NB4 (cell line): Measurements from ENCODE around the gene ARHGAP1.
A peak's percentile ranks its signal among the peaks of the same experiment; 100 is the strongest.

Source experiments
- DNase-seq: peaks from one replicate; pipeline ENCODE4 v3.0.0; 2010; ENCODE audit warnings: low read depth
- H3K4me3 ChIP-seq: one replicate; pipeline ENCODE4 v1.5.1; 2011; ENCODE audit warnings: mild to moderate bottlenecking, low read depth, low read length, moderate library complexity
- CTCF ChIP-seq: IDR thresholded peaks from one replicate; pipeline ENCODE4 v1.5.1; 2012; ENCODE audit warnings: low read depth, low read length
- MAX ChIP-seq: IDR thresholded peaks from 2 replicates; pipeline ENCODE4 v1.6.1; 2011; ENCODE audit warnings: low read depth, low read length
- MYC ChIP-seq: IDR thresholded peaks from 2 replicates; pipeline ENCODE4 v1.6.1; 2011; ENCODE audit warnings: low read depth, low read length
- POLR2A ChIP-seq: IDR thresholded peaks from 2 replicates; pipeline ENCODE4 v1.6.1; 2011; ENCODE audit warnings: mild to moderate bottlenecking; ENCODE audit not compliant: insufficient read length; ENCODE audit errors: extremely low read depth

The ARHGAP1 gene

GRCh38 chr11:46668480-46669085, 31.8 kb downstream of the ARHGAP1 start:
- H3K4me3 ChIP-seq: no peak overlapping the region
- DNase-seq: no peak
- TF ChIP-seq MYC (no peak), CTCF (no peak), MAX (no peak), POLR2A (no peak)

- TF ChIP-seq POLR2A: no peak
- TF ChIP-seq CTCF: no peak
- TF ChIP-seq MYC: no peak
- TF ChIP-seq MAX: no peak
- no peak overlapping the region for H3K4me3 ChIP-seq
- DNase-seq: no peak
These were observed 33.4 kb downstream of the ARHGAP1 start for GRCh38 chr11:46667043-46667481.

- peak; percentile 46 for DNase-seq
- no peak overlapping the region for H3K4me3 ChIP-seq
- no peak for TF ChIP-seq POLR2A
- no peak for TF ChIP-seq MYC
- TF ChIP-seq CTCF: no peak
- no peak for TF ChIP-seq MAX
These were observed 33.9 kb downstream of the ARHGAP1 start for GRCh38 chr11:46666516-46666915.

GRCh38 chr11:46665356-46665755, 35.1 kb downstream of the ARHGAP1 start:
- DNase-seq: no peak
- no peak overlapping the region for H3K4me3 ChIP-seq
- TF ChIP-seq MYC (no peak), CTCF (no peak), POLR2A (no peak), MAX (no peak)

GRCh38 chr11:46664612-46665011, 35.8 kb downstream of the ARHGAP1 start:
- H3K4me3 ChIP-seq: no peak overlapping the region
- TF ChIP-seq MAX: no peak
- no peak for TF ChIP-seq CTCF
- no peak for DNase-seq

- TF ChIP-seq MYC (no peak), MAX (no peak), CTCF (no peak), POLR2A (no peak)
- DNase-seq: no peak
- no peak overlapping the region for H3K4me3 ChIP-seq
These were observed 37.0 kb downstream of the ARHGAP1 start for GRCh38 chr11:46663277-46663940.
